ENCODE results near the gene ID2.

ID2 gene

GRCh38 chr2:8648441-8649213 is 33.2 kb upstream of the ID2 start:
- H3K4me3 ChIP-seq (ENCODE audit: low read length) = no peak overlapping the region
- DNase-seq (ENCODE audit: low read depth) = no peak
- no peak for TF ChIP-seq CTCF (IDR thresholded peaks at IDR 0.05; ENCODE audit: insufficient read depth, low read depth, low read length, missing control alignments)

GRCh38 chr2:8649718-8650117 is 32.1 kb upstream of the ID2 start:
- H3K4me3 ChIP-seq (ENCODE audit: low read length) = no peak overlapping the region
- TF ChIP-seq CTCF (IDR thresholded peaks at IDR 0.05; ENCODE audit: insufficient read depth, low read depth, low read length, missing control alignments) = no peak
- no peak for DNase-seq (ENCODE audit: low read depth)

GRCh38 chr2:8650256-8650655 is 31.6 kb upstream of the ID2 start:
- H3K4me3 ChIP-seq (ENCODE audit: low read length) = no peak overlapping the region
- TF ChIP-seq CTCF (IDR thresholded peaks at IDR 0.05; ENCODE audit: insufficient read depth, low read depth, low read length, missing control alignments) = no peak

GRCh38 chr2:8652774-8653426 is 29.0 kb upstream of the ID2 start:
- DNase-seq (ENCODE audit: low read depth) = no peak
- H3K4me3 ChIP-seq (ENCODE audit: low read length) = no peak overlapping the region
- no peak for TF ChIP-seq CTCF (IDR thresholded peaks at IDR 0.05; ENCODE audit: insufficient read depth, low read depth, low read length, missing control alignments)

More at GRCh38 chr2:8650256-8650655, 31.6 kb upstream of the ID2 start:
- no peak for DNase-seq (ENCODE audit: low read depth)

- no peak for DNase-seq (ENCODE audit: low read depth)
- TF ChIP-seq CTCF (IDR thresholded peaks at IDR 0.05; ENCODE audit: insufficient read depth, low read depth, low read length, missing control alignments) = no peak
- H3K4me3 ChIP-seq (ENCODE audit: low read length) = no peak overlapping the region
Measured at GRCh38 chr2:8653485-8653884, 28.4 kb upstream of the ID2 start.

DNA sequence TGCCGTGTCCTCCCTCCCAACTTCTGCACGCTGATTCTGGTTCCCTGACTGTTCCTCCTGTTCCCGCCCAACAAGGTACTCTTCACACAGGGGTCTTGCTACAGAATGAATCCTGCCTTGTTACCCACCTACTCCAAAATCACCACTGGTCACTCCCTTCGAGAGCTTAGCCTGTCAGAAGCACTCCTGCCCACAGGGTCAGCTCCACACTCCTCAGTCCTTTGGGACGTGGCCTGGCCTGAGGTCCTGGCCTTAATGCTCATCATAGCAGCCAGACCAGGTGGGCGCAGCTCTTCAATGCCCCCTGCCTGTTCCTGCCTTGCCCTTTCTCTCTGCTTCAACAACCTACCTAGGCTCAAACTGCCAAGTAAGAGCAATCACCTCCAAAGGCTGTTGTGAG is 27.8 kb upstream of the ID2 start:
- DNase-seq (ENCODE audit: low read depth) = no peak
- H3K4me3 ChIP-seq (ENCODE audit: low read length) = no peak overlapping the region
- TF ChIP-seq CTCF (IDR thresholded peaks at IDR 0.05; ENCODE audit: insufficient read depth, low read depth, low read length, missing control alignments) = no peak

Measured in epithelial cell of esophagus (primary cell).